Erythroblast (primary cell): ENCODE data around the gene SLC31A1.
"Not testable (repeated sequence)": the region's sequence is repeated elsewhere in the genome, so short reads cannot be mapped to it uniquely, and the experiment has no call there.

ENCODE experiments used
- GATA1 ChIP-seq: IDR thresholded peaks from 2 replicates; pipeline ENCODE4 v1.6.1; 2011; ENCODE audit warnings: low read depth, mild to moderate bottlenecking, control low read depth, low read length, moderate library complexity
- POLR2A ChIP-seq: IDR thresholded peaks from 2 replicates; pipeline ENCODE4 v1.6.1; 2011; ENCODE audit warnings: mild to moderate bottlenecking, low read length

GRCh38 chr9:113296247-113296646 is 74.9 kb downstream of the SLC31A1 start:
- not testable (repeated sequence) for TF ChIP-seq POLR2A, GATA1
